HG03457 (cell line): ENCODE results near the gene ORC5.

ENCODE experiments used
- ATAC-seq: cut with Tn5 transposase; IDR thresholded peaks from one replicate; pipeline ENCODE4 v1.9.1; 2021; ENCODE audit warnings: moderate number of reproducible peaks; ENCODE audit not compliant: unreplicated experiment

Gene ORC5

GRCh38 chr7:104127204-104127603, 80.6 kb downstream of the ORC5 start:
- ATAC-seq: no peak

GRCh38 chr7:104126411-104126841, 81.4 kb downstream of the ORC5 start:
- ATAC-seq: no peak

GRCh38 chr7:104124893-104125477, 82.8 kb downstream of the ORC5 start:
- ATAC-seq: no peak

GRCh38 chr7:104124469-104124868, 83.3 kb downstream of the ORC5 start:
- no peak for ATAC-seq

- no peak for ATAC-seq
These were observed 84.0 kb downstream of the ORC5 start for GRCh38 chr7:104123786-104124185.

GRCh38 chr7:104113788-104114187, 94.0 kb downstream of the ORC5 start:
- ATAC-seq: no peak

- ATAC-seq: no peak
These were observed 95.2 kb downstream of the ORC5 start for GRCh38 chr7:104112623-104113022.

GRCh38 chr7:104111271-104111670, 96.5 kb downstream of the ORC5 start:
- ATAC-seq: no peak

GRCh38 chr7:104106108-104106905, 101.5 kb downstream of the ORC5 start:
- ATAC-seq: no peak

- no peak for ATAC-seq
These were observed 108.9 kb downstream of the ORC5 start for GRCh38 chr7:104098890-104099289.

- ATAC-seq: no peak
These were observed 111.1 kb downstream of the ORC5 start for GRCh38 chr7:104096683-104097082.

GRCh38 chr7:104093127-104093526, 114.7 kb downstream of the ORC5 start:
- ATAC-seq: no peak

- ATAC-seq: no peak
These were observed 116.6 kb downstream of the ORC5 start for GRCh38 chr7:104091242-104091641.

- ATAC-seq: no peak
These were observed 118.2 kb downstream of the ORC5 start for GRCh38 chr7:104089612-104090011.

GRCh38 chr7:104089061-104089460, 118.8 kb downstream of the ORC5 start:
- no peak for ATAC-seq
